ENCODE results near the gene TTLL8. TPM values are rescaled to one million over a fixed set of nuclear protein-coding genes. Genes with fewer than 3 reads are reported as not detected.

TTLL8 gene
- total RNA-seq, 1 donor from 2014 or later: not detected

DNA sequence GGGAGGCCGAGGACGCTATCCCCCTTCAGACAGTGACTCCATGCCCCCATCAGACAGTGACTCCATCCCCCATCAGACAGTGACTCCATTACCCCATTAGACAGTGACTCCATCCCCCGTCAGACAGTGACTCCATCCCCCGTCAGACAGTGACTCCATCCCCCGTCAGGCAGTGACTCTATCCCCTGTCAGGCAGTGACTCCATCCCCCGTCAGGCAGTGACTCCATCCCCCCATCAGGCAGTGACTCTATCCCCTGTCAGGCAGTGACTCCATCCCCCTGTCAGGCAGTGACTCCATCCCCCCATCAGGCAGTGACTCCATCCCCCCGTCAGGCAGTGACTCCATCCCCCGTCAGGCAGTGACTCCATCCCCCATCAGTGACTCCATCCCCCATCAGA is 9.1 kb upstream of the TTLL8 start:
- DNase-seq (ENCODE audit: missing footprints) (no peak), ATAC-seq (no peak)
- intact Hi-C loops (cut with DNase I): no loop called here

DNA sequence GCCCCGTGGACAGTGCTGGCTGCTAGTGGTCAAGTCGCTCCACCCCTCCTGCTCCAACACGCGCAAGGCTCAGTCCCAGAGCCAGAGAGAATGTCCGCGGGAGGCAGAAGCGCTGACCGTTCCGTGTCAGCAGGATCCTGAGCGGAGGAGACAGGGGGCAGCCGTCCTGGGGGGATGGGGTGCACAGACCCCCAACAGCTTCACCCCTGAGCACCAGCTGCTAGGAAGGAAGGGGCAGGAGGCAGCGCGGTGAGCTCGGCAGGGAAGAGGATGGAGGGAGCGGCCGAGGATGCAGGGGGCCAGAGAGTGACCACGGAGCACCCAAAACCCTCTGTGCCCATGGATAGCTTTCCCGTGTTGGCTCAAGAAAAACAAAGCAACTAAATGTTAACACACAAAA is 6.4 kb upstream of the TTLL8 start:
- ATAC-seq (no peak), DNase-seq (ENCODE audit: missing footprints) (no peak)
- intact Hi-C loops (cut with DNase I): no loop called here

DNA sequence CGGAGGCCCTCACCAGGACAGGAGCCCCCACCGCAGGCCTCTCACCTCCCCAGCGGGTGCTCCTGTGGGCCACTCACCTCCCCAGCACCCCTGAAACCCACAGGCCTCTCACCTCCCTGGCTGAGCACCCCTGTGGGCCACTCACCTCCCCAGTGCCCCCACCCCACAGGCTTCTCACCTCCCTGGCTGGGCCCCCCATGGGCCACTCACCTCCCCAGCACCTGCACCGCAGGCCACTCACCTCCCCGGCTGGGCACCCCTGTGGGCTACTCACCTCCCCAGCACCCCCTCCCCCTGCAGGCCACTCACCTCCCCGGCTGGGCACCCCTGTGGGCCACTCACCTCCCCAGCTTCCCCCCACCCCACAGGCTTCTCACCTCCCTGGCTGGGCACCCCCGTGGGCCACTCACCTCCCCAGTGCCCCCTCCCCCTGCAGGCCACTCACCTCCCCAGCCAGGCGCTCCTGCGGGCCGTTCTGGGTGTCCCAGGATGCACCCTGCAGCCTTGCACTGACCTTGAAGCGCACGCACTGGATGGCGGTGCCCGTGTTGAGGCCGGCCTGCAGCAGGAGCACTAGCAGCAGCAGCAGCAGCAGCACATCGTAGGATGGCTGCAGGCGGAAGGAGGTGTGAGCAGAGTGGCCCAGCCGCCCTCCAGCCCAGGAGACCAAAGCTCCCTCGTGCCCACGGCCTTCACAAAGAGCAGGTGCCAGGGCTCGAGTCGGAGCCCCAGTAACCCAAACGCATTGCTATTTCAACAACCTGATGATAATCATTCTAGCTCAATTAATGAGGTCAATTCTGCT is 5.7 kb upstream of the TTLL8 start:
- ATAC-seq (peak; percentile 39), DNase-seq (ENCODE audit: missing footprints) (no peak)
- intact Hi-C loops (cut with DNase I): no loop called here

DNA sequence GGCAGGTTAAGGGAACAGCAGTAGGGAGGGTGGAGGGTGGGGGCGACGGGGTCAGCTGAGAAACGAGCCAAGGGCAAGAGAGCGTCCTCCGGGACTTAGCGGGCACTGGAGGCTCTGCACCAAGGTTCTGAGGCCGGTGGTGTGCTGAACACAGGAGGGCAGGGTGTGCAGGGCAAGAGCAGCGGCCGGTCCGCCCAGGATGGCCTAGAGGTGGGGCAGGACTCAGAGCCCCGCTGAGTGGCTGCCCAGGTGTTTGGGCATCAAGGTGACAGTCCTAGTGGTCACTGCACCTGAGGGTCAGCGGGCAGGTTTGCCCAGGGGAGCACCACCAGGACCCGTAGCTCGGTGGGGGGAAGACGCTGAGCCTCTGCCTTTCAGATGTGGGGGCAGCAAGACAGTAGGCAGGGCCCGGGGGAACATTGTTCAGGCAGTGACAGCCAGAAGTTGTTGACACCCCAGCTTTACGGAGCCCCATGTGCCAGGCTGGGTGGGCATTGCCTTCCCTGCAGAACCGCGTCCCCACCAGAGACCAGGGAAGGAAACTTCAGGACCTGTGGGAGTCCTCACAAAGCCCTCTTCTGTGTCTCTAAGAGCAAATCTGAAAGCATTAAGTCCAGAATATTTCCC is 4.5 kb upstream of the TTLL8 start:
- intact Hi-C loops (cut with DNase I): no loop called here
- no peak for ATAC-seq
- DNase-seq (ENCODE audit: missing footprints): no peak

DNA sequence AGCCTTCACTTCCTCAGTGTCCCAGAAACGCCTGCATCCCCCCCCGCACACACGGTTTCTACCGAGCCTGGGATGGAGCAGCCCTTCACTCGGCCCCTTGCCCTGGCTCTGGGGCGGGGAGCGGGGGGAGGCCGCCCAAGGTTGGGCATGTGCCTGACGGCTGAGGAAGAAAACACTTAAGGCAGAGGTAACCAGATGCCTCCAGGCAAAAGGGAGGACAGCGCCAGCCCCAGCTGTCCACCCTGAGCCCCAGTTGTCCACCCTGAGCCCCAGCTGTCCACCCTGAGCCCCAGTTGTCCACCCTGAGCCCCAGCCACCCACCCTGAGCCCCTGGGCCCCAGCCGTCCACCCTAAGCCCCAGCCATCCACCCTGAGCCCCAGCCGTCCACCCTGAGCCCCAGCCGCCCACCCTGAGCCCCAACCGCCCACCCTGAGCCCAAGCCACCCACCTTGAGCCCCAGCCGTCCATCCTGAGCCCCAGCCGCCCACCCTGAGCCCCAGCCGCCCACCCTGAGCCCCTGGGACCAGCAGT is 3.8 kb upstream of the TTLL8 start:
- intact Hi-C loops (cut with DNase I): no loop called here
- DNase-seq (ENCODE audit: missing footprints): no peak

DNA sequence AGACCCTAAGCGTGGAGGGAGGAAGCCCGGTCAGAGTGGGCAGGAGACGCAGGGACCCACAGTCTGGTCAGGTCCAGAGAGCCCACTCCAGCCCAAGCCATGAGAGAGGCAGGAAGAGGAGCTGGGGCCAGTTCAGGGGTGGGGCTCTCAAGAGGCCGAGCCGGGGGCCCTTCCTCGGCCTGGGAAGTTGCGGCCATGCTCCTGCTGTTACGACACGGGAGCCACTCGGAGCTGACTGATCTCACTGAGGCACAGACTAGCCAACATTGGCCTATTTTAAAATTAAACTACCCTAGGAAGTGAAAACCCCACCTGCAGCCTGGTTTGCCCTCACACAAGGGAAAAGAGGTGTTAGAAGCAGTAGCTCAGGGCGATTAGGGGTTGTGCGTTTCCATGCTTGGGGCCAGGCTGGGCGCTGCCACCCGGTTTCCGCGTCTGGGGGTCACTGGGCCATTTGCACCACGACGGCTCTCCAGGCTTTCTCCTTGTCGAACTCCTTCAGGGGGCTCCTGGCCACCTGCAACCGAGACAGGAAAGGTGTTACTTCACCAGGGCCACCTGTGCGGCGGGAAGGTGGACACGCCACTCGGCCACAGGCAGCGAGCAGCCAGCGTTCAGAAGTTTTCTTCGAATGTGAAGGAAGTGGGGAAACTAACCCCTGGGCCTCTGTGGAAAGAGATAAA is 3.2 kb upstream of the TTLL8 start:
- no peak for DNase-seq (ENCODE audit: missing footprints)
- ATAC-seq: no peak
- intact Hi-C loops (cut with DNase I): no loop called here

More for the DNA sequence above, 3.8 kb upstream of the TTLL8 start:
- ATAC-seq: no peak

DNA sequence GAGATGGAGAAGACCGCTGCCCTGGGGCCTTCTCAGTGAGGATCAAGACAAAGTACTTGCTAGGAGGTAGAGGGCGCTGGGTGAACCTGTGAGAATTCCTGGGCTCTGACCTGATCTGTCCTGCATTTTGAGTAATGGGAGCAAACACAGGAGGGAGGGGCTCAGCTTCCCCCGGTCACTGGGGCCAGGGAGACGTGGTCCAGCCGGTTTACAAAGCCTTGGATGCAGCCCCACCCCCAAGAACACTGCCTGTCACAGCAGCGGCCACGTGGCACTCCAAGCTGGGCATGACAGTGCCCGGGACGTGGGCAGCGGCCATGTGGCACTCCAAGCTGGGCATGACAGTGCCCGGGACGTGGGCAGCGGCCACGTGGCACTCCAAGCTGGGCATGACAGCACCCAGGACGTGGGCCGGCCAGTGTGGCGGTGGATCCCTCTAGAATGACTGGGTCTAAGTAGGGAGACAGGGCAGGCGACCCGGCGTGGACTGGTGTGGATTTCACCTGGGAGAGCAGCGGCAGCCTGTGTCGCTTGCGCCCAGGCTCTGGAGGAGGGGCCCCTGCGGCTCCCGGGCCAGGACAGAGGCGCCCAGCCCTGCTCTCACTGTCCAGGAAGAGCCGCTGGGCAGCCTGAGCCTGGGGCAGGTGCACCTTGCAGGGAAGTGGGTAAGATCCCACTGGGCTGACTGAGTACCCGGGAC is 2.5 kb upstream of the TTLL8 start:
- ATAC-seq: no peak
- no peak for DNase-seq (ENCODE audit: missing footprints)
- intact Hi-C loops (cut with DNase I): no loop called here

DNA sequence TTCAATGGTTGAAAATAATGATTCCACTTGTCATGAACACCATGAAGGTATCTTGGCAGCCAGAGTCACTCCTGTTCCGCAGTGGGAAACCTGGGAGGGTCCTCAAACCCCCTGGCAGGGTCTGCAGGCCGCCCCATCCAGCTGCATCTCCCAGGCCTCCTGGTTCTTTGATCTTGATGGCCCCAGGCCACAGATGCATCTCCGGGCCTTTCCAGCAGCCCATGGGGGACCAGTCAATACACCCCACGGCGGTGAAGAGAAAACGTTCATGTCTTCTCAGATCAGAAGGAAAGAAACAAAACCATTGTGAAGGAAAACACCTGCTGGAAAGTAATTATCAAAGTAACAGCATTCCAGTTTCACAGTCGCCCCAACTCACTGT is 1.8 kb upstream of the TTLL8 start:
- intact Hi-C loops (cut with DNase I): no loop called here
- ATAC-seq (no peak), DNase-seq (ENCODE audit: missing footprints) (no peak)

DNA sequence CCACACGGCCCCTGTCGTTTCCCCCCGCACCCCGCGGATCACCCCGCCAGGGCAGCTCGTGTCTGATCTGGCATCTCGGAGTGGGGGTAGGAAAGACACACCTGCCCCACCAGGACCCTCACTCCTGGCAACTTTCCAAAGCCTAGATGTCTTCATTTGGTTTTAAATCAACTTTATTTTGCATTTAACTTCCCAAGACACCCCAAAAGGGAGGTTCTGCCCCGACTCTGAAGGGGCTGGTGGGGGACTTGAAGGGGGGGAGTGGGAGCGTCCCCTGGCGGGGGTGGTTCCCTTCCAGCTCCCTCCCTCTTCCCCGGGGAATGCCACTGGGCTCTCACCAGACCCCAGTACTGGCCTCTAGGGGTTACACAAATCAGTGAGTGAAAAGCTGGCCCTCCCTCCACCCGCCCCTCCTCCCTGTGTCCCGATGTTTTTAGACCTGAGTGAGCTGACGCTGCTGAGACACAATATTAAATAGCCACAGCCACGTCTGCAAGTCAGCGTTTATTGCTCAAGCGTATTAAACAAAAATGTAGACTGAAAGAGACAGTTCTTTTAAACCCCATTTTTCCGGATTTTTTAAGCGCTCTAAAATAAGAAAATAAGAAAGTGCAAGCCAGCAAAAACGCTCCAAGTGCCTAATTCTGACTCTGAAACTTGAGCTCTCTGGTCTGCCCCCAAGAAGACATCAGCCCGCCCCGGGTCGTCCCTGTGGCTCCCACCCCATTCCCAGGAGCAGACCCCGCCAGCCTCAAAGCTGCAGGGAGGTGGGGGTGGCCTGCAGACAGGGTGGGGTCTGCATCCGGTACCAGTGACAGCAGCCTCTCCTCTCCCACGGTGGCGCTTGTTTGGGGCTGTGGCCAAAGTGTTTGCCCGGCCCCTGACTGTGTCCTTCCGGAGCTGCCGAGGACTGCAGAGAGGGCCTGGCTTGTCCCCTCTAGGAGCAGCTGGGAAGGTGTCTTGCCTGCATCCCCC is 1.1 kb upstream of the TTLL8 start:
- ATAC-seq: no peak
- intact Hi-C loops (cut with DNase I): no loop called here

DNA sequence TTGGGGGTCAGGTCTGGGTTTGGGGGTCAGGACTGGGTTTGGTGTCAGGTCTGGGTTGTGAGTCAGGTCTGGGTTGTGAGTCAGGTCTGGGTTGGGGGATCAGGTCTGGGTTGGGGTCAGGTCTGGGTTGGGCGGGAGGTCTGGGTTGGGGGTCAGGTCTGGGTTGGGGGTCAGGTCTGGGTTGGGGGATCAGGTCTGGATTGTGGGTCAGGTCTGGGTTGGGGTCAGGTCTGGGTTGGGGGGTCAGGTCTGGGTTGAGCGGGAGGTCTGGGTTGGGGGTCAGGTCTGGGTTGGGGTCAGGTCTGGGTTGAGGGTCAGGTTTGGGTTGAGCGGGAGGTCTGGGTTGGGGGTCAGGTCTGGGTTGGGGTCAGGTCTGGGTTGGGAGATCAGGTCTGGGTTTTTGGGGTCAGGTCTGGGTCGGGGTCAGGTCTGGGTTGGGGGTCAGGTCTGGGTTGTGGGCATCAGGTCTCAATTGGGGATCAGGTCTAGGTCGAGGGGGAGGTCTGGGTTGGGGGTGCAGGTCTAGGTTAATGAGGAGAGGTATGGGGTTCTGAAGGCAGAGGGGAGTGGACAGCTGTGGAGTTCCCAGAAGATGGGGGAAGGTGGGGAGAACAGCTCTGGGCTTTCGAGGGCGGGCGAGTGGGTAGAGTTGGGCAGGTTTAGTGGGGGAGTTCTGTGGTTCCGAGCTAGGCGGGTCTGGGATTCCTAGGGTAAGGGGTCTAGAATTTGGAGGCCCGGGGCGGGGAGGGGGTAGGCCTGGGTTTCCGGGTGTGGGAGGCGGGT is 629 bp downstream of the TTLL8 start:
- intact Hi-C loops (cut with DNase I): no loop called here
- ATAC-seq (no peak), DNase-seq (ENCODE audit: missing footprints) (no peak)

More for the DNA sequence above, 1.1 kb upstream of the TTLL8 start:
- no peak for DNase-seq (ENCODE audit: missing footprints)

DNA sequence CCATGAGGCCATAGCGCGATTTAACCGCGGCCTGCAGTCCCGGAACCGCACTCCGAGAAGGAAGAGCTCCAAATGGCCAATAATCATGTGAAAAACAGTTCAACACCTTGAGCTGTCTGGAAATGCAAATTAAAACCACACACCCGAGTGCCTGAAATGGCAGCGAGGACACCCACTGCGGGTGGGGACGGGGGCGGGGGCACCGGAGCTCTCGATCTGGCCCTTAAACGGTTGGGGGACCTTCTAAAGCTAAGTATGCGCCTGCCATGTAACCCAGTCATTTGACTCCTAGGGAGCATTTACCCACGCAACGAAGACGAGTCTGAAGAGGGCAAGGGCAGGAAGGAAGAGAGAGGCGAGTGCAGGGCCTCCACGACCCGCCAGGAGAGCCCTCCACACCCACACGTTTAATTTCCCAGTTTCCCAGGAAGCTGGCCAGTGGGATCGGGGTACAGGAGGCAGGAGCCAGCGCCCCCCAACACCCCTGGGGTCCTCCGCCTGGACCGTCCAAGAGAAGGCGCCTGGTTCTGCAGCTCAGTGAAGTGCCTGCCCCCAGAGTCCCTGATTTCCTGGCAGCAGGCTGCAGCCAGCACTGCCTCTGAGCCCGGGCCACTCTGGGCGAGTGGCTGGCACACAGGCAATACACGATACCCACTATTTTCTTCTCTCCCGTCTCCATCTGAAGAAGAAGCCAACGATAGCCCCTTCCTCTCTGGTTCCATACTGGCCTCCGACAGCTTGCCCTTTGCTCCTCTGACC is 1.7 kb downstream of the TTLL8 start:
- intact Hi-C loops (cut with DNase I): no loop called here
- ATAC-seq: no peak
- DNase-seq (ENCODE audit: missing footprints): no peak

DNA sequence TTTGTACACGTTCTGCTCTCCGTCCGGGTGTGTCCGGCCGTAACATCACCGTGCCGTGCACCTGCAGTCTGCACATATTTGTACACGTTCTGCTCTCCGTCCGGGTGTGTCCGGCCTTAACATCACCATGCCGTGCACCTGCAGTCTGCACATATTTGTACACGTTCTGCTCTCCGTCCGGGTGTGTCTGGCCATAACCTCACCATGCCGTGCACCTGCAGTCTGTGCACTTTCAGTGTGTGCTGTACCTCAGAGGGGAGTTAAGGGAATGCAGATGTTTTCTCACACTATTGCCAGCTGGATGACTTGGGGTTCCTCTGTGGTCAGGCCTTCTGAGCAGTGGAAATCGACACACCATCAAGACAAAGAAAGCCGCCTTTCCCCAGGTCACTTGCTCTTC is 4.2 kb downstream of the TTLL8 start:
- intact Hi-C loops (cut with DNase I): no loop called here
- ATAC-seq (no peak), DNase-seq (ENCODE audit: missing footprints) (no peak)

DNA sequence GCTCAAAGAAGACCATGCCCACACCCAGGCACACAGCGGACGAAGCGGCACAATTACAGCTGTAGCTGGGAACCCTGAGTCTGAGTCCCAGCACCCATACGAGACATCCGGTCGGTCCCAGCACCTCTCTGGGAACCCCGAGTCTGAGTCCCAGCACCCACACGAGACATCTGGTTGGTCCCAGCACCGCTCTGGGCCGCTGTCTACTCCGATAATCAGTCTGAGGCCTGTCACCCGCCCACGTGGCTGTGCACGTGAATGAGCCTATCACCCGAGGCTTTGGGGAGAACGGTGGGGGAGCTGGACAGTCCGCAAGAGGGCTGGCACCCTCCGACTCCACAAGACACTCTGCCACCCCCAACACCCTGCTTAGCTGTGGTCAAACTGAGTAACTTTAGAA is 6.2 kb downstream of the TTLL8 start:
- no peak for DNase-seq (ENCODE audit: missing footprints)
- intact Hi-C loops (cut with DNase I): no loop called here
- ATAC-seq: no peak

DNA sequence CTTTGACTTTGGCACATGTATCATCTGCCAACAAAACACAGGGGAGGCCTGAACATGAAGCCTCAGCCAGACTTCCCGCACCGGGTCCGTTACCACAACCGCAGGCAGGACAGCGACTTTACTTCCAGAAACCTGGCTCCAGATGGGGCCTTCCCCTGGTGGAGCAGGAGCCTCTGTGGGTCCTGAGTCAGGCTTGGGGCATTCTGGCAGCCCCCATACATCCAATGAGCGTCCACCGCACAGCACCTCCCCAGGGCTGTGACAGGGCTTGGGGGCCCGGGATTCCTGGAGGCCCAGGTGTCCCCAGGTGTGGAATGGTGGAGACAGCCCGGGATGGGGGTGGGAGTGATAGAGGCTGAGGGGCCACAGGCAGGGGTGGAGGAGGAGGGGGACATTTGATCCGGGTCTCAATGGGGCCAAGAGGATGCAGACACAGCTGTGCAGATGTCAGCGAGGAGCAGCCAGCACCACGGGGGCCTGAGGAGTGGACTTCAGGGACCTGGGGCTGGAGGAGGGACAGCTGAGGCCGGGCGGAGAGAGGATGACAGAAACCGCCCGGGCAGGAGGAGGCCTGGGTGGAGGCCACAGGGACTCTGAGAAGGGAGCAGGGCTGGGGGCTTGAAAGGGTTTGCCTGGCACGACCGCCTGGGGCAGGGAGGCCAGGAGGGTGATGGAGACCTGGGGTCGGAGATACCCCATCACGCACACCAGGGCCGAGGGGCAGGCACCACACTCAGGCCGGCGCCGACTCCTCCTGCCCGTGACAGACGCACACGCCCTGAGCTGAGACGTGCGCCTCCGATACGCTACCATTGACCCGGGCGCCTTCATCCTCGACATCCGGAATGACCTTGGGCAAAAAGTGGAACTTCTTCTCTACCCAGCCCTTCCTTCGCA is 8.6 kb downstream of the TTLL8 start:
- intact Hi-C loops (cut with DNase I): no loop called here
- DNase-seq (ENCODE audit: missing footprints) (no peak), ATAC-seq (no peak)

DNA sequence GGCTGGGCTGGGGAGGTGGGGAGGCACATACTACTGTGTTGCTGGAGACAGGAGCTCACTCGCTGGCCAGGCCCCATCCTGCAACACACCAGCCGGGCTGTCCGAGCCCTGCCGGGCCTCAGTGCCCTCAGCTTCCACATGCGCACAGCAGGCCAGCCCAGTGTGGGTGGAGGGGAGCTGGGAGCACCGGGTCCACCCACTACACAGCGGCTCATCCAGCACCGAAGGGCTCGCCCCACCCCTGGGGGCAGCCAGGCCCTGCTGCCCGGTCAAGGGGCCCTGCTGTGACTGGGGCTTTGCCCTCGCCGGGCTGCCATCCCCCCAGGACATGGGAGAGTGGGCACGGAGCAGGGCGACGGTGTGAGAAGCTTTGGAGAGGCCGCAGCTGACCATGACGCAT is 9.3 kb downstream of the TTLL8 start:
- intact Hi-C loops (cut with DNase I): no loop called here
- no peak for ATAC-seq
- no peak for DNase-seq (ENCODE audit: missing footprints)

Data from Right ventricle myocardium inferior (tissue), 1 donor.